ENCODE results near the gene CELF2. TPM values are rescaled to one million over a fixed set of nuclear protein-coding genes. Genes with fewer than 3 reads are reported as not detected.

The CELF2 gene
- polyA plus RNA-seq, 1 donor from 2014 or later, result 142 TPM

DNA sequence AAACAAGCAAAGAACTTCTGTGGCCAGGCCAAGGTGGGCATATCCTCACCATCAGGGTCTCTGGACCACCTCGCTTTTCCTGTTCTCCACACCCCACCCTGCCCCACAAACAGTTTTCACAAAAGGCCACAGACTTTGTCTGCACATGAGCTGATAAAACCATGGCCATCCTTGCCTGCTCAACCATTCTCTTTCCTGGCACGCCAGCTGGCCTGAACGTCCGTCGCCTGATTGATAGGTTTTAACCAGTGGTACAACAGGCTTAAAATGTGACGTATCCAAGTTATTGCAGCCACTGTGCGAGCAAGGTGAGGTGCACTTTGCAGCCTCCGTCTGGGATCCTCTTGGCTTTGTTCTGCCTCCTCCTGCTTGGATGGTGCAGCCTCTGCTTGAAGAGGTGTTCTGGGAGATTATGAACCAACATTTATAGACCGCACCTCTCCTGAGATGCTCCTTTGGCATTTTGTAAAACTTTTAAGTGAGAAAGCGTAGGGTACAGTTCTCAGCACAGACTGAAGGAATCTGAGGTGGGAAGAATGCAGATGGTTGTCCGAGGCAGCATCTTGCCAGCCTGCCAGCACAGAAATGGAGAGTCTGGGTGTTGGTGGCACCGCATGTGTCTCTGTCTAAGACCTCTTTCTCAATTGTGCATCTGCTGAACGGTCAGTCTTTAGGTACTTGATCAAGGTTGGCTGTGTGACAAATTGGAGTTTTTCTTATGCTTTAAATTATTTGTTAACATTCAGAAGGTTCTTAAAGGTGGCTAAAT, 288.3 kb downstream of the CELF2 start:
- Mint-ChIP-seq H3K27ac (peak overlapping the region; percentile 22 to 73 (median 29)), H3K9me3 (peaks cover 0 to 4% (median 2%) of the 10 kb centered on the region in 3 donors), H3K4me3 (peak overlapping the region in 1 of 4 donors; percentile 68), H3K36me3 (peaks cover 48% of the 10 kb centered on the region), H3K27me3 (no peaks in the 10 kb centered on the region), H3K4me1 (peaks cover 4 to 8% (median 8%) of the 10 kb centered on the region in 3 donors)

DNA sequence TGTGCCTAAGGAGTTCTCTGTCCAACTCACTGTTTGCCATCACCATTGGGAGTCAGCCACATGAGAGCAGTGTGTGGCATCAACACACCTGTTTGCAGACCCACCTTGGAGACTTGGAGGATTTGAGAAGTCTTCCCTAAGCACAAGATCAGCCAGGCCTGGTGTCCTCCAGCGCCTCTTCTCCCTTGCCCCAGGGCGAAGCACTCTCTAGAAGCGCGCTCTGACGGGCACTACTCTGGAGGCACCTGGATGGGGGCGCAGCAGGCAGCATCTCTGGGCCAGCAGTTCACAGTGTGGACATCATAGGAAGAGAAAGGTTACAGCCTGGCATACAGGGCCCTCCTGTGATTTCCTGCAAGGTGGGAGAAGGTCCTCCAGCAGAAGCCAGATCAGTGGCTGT, 289.3 kb downstream of the CELF2 start:
- Mint-ChIP-seq H3K4me3 (no peak overlapping the region), H3K9me3 (peaks cover 0 to 4% (median 2%) of the 10 kb centered on the region in 3 donors), H3K27ac (peak overlapping the region in 2 of 3 donors; percentile 29 to 91), H3K4me1 (peaks cover 4 to 8% (median 8%) of the 10 kb centered on the region in 3 donors), H3K27me3 (no peaks in the 10 kb centered on the region), H3K36me3 (peaks cover 55% of the 10 kb centered on the region)

DNA sequence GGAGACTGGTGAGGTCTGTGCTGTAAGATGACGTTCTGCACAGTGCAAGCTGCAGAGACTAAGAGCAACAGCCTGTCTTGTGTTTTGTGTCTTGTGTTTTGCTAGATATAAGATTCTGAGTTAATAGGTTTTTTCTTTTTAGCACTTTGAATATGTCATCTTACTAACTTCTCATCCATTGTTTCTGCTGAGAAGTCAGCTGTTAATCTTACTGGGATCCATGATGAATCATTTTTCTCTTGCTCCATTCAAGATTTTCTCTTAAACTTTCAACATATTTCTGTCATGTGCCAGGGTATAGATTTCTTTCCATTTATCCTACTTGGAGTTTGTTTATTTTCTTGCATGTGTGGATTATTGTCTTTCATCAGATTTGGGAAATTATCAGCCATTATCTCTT, 290.3 kb downstream of the CELF2 start:
- peaks cover 53% of the 10 kb centered on the region for H3K36me3 Mint-ChIP-seq
- no peaks in the 10 kb centered on the region for H3K27me3 Mint-ChIP-seq
- peaks cover 0 to 4% (median 2%) of the 10 kb centered on the region in 3 donors for H3K9me3 Mint-ChIP-seq
- H3K4me1 Mint-ChIP-seq, result peaks cover 4 to 8% (median 5%) of the 10 kb centered on the region in 3 donors
- H3K4me3 Mint-ChIP-seq, result peak overlapping the region in 1 of 4 donors; percentile 43
- H3K27ac Mint-ChIP-seq, result peak overlapping the region; percentile 12 to 91 (median 48)

DNA sequence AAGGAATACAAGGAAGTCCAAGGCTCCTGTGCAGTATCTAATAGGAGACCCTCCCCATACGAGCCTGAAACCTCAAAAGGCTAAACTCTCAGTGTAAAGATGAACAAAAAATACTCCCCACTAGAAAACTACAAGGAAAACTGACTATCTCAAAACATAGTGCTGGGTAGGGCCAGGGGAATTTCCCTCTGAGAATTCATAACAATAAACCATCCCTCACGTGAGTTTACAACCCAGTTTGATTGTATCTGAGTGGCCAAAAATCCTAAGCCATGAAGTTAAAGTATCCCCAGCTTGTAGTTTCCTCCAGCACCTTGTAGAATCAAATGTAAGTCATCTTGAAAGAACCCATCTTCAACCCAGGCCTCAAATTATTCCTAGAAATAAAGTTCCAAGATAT, 293.4 kb downstream of the CELF2 start:
- H3K27me3 Mint-ChIP-seq, result no peaks in the 10 kb centered on the region
- peaks cover 0 to 4% (median 2%) of the 10 kb centered on the region in 3 donors for H3K9me3 Mint-ChIP-seq
- H3K36me3 Mint-ChIP-seq, result peaks cover 43% of the 10 kb centered on the region
- peak overlapping the region in 2 of 3 donors; percentile 37 to 59 for H3K27ac Mint-ChIP-seq
- peaks cover 0 to 8% (median 4%) of the 10 kb centered on the region in 3 donors for H3K4me1 Mint-ChIP-seq
- H3K4me3 Mint-ChIP-seq, result no peak overlapping the region

DNA sequence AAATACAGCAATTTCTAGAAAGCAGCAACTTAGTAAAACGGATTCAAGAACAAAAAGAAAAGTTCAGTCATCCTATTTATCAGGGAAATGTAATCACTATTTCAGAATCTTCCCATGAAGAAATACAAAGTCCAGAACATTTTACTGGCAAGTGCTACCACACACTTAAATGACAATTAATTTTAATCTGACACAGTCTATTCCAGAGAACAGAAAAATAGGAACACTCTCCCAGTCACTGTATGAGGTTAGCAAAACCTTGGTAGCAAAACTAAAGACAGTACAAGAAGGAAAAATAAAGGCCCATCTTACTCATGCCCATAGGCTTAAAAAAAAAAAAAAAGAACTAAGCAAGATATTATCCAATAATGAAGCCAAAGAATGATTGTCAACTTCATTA, 295.8 kb downstream of the CELF2 start:
- Mint-ChIP-seq H3K9me3 (no peaks in the 10 kb centered on the region), H3K27me3 (no peaks in the 10 kb centered on the region), H3K4me3 (no peak overlapping the region), H3K27ac (peak overlapping the region in 2 of 3 donors; percentile 1 to 86), H3K36me3 (peaks cover 21% of the 10 kb centered on the region), H3K4me1 (peaks cover 0 to 4% (median 3%) of the 10 kb centered on the region in 3 donors)

DNA sequence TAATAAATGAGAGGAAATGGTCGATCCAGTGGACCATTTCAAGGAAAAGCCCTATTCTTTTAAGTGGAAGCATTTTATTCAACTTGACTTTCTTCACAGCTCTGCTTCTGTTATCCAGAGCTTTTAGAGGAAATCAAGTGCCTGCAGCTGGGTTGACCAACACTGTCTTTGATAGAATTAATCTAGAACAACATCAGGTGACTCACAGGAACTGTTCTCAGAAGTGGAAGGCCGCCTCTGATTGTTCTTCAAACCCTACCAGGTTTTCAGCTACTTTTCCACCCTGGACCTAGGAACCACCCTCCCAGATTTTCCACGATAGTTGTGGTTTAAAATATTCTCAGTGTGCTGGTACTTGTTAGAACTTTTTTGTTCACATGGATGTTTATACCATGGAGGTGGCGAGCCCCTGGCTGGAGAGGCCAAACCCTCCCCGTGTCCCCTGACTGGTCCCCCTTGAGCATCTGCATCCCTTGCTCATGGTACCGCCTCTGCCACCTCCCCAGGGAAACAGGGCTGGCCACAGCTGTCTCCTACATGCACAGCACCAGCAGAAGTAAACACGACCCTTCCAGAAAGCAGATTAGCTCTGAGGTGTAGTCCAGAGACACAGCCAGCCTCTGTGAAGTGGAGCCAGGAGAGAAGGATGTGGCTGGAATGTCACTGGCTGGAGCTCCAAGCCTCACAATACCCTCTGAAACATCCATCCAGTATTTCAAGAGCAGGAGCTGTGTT, 300.4 kb downstream of the CELF2 start:
- H3K4me3 Mint-ChIP-seq, result peak overlapping the region in 1 of 4 donors; percentile 31
- H3K4me1 Mint-ChIP-seq, result peaks cover 0 to 3% (median 2%) of the 10 kb centered on the region in 3 donors
- H3K27me3 Mint-ChIP-seq, result no peaks in the 10 kb centered on the region
- peaks cover 3% of the 10 kb centered on the region for H3K36me3 Mint-ChIP-seq
- H3K27ac Mint-ChIP-seq, result peak overlapping the region; percentile 56 to 92 (median 72)
- H3K9me3 Mint-ChIP-seq, result no peaks in the 10 kb centered on the region

DNA sequence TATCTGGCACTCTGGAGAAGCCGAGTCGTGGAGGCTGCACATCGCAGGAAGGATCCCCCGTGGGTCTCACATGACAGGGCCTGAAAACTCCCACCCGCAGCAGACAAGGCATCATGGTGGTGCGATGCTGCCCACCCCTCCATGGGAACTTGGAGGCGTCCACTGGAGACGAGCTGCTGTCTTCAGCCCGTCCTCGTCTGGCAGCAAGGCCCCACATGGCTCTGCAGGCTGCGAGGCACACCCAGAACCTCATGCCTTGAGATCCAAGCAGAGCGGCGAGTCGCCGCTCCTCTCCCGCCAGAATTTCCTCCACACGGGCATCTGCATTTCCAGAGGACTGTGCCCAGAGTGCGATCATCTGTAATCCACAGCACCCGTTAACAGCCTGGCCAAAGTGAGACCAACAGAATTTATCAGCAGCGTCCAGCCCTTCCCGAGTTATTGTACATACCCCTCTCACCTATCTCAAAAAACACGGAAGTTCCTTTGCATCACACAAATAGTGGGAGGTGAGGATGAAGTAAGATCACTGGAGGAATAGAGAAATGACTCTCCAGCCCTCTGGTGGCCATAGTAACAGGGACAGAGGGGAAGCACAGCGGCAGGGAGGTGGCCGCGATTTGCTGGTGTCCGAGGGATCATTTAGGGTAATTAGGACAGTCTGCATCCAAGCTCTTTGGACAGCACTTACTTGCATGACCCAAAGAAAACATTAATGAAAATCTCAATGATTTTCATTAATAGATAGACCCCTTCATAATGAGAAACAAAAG, 301.3 kb downstream of the CELF2 start:
- peaks cover 0 to 3% (median 2%) of the 10 kb centered on the region in 3 donors for H3K4me1 Mint-ChIP-seq
- no peaks in the 10 kb centered on the region for H3K9me3 Mint-ChIP-seq
- peak overlapping the region in 2 of 3 donors; percentile 28 to 35 for H3K27ac Mint-ChIP-seq
- no peaks in the 10 kb centered on the region for H3K27me3 Mint-ChIP-seq
- no peak overlapping the region for H3K4me3 Mint-ChIP-seq
- peaks cover 3% of the 10 kb centered on the region for H3K36me3 Mint-ChIP-seq

DNA sequence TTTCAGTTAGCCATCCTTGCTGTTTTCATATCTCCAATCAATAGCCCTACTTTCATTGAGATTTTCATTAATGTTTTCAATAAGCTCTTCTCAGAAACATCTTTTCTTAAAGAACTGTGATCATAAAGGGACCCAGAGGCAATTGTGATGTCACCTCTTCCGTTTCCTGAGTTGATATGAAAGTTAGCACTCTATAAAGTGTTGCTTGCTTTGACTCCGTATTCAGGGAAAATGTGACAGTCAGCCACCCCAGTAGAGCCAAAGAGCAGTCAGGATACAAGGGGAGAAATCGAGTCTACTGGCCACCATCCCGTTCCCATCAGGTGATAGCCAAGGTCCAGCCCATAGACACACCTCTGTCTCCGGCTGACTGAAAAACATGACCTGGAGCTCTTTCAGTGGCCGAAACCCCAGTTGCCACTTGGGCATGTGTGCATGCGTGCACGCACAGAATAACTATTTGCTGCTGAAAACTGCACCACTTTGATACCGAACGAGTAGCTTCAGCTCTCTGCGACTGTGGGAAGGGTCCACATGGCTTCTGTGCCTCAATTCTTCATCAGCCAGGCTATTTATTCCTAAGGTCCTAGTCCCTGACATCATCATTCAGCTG, 302.4 kb downstream of the CELF2 start:
- Mint-ChIP-seq H3K9me3 (no peaks in the 10 kb centered on the region), H3K27ac (peak overlapping the region; percentile 18 to 78 (median 46)), H3K27me3 (no peaks in the 10 kb centered on the region), H3K4me1 (peaks cover under 1 to 3% (median 2%) of the 10 kb centered on the region in 3 donors), H3K36me3 (peaks cover 3% of the 10 kb centered on the region), H3K4me3 (no peak overlapping the region)

DNA sequence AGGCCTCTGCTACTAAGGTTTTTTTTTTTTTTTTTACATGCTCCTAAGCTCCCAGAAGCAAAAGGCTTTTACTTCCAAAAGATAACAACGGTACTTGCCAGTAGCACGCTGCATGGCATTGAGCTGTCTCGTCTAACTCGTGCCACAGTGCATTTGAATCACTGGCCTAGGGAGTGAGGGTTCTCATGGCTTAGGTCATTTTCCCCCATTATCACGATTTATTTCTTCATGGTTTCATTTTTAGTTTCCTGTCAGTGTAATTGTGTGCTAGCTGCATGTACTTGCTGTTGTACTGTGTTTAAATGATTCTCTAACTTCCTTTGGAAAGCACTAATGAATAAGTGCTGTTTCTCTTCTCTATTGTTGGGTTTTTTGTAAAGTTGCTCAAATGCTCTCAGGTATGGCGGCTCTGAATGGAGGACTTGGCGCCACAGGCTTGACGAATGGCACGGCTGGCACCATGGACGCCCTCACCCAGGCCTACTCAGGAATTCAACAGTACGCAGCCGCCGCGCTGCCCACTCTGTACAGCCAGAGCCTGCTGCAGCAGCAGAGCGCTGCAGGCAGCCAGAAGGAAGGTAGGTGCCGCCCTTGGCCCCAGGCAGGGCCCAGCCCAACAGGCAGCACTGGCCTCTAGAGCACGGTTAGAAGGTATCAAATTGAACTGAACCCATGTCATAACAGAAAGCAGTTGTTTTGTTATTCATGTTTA, 303.3 kb downstream of the CELF2 start:
- no peaks in the 10 kb centered on the region for H3K9me3 Mint-ChIP-seq
- H3K27me3 Mint-ChIP-seq, result no peaks in the 10 kb centered on the region
- H3K4me3 Mint-ChIP-seq, result no peak overlapping the region
- H3K4me1 Mint-ChIP-seq, result peaks cover 2 to 4% (median 3%) of the 10 kb centered on the region in 3 donors
- H3K36me3 Mint-ChIP-seq, result peaks cover 3% of the 10 kb centered on the region
- peak overlapping the region in 2 of 3 donors; percentile 18 to 78 for H3K27ac Mint-ChIP-seq

DNA sequence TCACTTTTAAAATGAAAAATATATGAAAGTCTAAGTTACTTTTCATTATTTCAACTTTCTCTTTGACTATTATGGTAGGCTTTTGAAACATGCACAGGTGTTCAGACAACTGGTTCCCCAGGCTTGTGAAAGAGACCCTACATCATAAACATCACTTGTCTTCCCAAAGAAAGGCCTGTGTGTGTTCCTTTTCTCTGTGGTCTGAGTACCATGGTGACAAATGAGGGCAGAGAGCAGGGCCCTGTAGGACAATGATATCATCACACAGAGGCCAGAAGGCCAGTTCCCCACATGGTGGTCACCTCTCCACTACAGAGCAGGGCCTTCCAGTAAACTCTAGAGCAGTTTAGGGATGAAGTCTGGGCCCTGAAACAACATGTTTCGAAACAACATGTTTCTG, 305.0 kb downstream of the CELF2 start:
- Mint-ChIP-seq H3K4me3 (no peak overlapping the region), H3K9me3 (no peaks in the 10 kb centered on the region), H3K36me3 (peaks cover 5% of the 10 kb centered on the region), H3K27me3 (no peaks in the 10 kb centered on the region), H3K27ac (no peak overlapping the region), H3K4me1 (peaks cover 2 to 8% (median 3%) of the 10 kb centered on the region in 3 donors)

DNA sequence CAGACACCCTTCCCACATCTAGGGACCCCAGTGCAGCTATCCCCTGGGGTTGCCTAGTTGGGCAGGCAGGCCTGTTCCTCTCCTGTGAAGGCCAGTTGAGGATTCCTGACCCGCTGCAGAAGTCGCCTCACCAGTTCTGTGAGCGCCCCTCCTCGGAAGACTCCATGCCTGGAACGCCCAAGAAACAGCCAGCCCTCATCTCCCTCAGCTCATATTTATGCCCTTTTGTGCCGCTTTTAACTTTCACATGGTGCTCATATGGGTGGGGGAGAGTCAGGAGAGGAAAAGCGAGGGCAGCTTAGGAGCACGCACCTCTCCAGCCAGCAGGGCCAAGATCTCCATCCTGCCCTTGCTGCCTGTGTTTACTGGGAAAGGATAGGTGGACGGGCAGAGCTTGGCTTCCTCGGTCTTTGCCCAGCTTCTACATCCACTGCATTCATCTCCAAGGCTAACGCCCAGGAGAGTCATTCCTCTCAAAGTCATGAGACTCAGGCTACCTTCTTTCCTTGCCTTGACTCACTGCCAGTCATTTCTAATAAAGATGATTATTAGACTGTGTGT, 307.2 kb downstream of the CELF2 start:
- H3K36me3 Mint-ChIP-seq, result peaks cover 2% of the 10 kb centered on the region
- peaks cover 3 to 8% (median 5%) of the 10 kb centered on the region in 3 donors for H3K4me1 Mint-ChIP-seq
- H3K27me3 Mint-ChIP-seq, result no peaks in the 10 kb centered on the region
- no peaks in the 10 kb centered on the region for H3K9me3 Mint-ChIP-seq
- peak overlapping the region in 2 of 3 donors; percentile 25 to 86 for H3K27ac Mint-ChIP-seq
- no peak overlapping the region for H3K4me3 Mint-ChIP-seq

DNA sequence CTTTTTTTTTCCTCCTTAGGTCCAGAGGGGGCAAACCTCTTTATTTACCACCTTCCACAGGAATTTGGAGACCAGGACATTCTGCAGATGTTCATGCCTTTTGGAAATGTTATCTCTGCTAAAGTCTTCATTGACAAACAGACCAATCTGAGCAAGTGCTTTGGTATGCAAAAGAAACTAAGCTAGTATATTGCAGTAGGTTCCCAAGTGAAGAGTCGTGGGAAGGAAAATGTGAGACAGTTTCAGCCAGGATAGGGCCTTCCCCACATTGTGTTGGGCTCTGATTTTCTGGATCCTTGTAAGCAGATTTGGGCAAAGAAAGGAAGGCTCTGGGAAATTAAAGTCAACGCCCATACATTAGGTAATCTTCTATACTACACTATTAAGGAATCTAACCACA, 308.1 kb downstream of the CELF2 start:
- H3K4me3 Mint-ChIP-seq, result no peak overlapping the region
- H3K27me3 Mint-ChIP-seq, result no peaks in the 10 kb centered on the region
- no peaks in the 10 kb centered on the region for H3K9me3 Mint-ChIP-seq
- peaks cover 3 to 8% (median 6%) of the 10 kb centered on the region in 3 donors for H3K4me1 Mint-ChIP-seq
- peaks cover 2% of the 10 kb centered on the region for H3K36me3 Mint-ChIP-seq
- H3K27ac Mint-ChIP-seq, result peak overlapping the region in 2 of 3 donors; percentile 20 to 25

DNA sequence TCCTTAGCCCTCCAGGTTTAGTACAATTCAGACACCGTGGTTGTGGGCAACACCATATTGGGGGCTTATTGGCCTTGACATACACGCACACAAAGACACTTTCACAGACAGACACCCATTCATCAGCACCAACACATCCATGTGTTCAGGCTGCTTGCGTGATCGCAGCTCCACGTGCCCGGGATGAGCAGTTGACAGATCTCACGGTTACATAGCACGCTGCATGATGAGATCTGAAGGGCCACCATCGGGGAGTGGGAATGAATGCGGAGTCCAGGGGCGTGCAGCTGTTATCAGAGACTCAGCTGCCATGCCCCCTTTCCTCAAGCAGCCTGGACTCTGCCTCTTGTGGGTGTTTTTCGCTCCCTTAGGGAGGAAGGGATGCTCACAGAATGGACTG, 308.6 kb downstream of the CELF2 start:
- Mint-ChIP-seq H3K9me3 (no peaks in the 10 kb centered on the region), H3K27me3 (no peaks in the 10 kb centered on the region), H3K27ac (peak overlapping the region in 2 of 3 donors; percentile 20 to 37), H3K4me1 (peaks cover 1 to 8% (median 6%) of the 10 kb centered on the region in 3 donors), H3K36me3 (peaks cover 2% of the 10 kb centered on the region), H3K4me3 (peak overlapping the region in 1 of 4 donors; percentile 33)

All from IgD-negative memory B cell (primary cell).